Measurements from ENCODE around the gene RSPH1.
A peak's percentile ranks its signal among the peaks of the same experiment; 100 is the strongest.

RSPH1 gene

DNA sequence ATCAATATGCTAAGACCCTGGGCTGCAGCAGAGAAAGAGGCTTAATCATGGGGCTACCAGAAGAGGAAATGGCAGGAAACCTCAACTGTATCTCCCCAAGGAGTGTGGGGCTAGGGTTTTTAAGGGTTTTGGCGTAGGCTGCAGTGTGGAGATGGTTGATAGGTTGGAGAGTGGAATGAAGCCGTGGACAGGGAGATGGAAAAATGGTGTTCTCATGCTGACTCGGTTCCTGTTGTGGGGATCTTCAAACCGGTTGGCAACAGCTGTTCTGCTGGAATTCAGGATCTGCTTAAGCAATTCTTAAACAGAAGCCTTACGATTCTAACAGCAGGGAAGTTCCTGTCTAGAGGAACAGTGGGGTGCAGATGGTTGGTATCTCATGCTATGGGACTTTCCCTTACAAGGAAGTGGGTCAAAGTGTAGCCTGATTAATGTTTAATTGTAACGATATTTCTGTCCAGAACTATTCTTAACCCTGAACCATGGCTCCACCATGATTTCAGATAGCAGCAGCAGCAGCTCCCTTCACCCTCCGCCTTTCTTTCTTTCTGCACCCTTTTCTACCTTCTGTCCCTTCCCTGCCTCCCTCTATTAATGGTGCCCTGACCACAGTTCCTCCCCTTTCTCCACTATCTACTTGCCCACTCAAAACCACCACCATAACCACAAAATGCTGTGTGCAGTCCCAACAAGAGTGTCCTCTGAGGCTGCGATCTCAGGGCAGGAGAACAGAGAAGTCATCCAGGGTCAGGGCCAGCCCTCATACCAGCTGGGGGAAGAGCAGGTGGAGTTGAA is 30.8 kb downstream of the RSPH1 start:
- H3K27me3 ChIP-seq (ENCODE audit: control insufficient read depth, low read length): no peaks in the 10 kb centered on the region
- peak overlapping the region; percentile 42 for H3K4me3 ChIP-seq (ENCODE audit: low read length)
- H3K27ac ChIP-seq (ENCODE audit: low read depth, low read length): peak overlapping the region; percentile 32
- H3K4me2 ChIP-seq (ENCODE audit: low read length): peak overlapping the region; percentile 65
- peaks cover 18% of the 10 kb centered on the region for H3F3A ChIP-seq (ENCODE audit: control insufficient read depth, insufficient read depth)
- no peaks in the 10 kb centered on the region for H3K9me2 ChIP-seq (replicated peaks; ENCODE audit: control insufficient read depth, low read length)
- H3K79me2 ChIP-seq (ENCODE audit: control insufficient read depth, low read length): 0 out of 2 replicates have a peak, but pooled peaks cover 3% of the 10 kb centered on the region
- no peaks in the 10 kb centered on the region for H4K20me1 ChIP-seq (ENCODE audit: control insufficient read depth, insufficient read depth, low read depth, low read length)
- TF ChIP-seq, protein P1, sequence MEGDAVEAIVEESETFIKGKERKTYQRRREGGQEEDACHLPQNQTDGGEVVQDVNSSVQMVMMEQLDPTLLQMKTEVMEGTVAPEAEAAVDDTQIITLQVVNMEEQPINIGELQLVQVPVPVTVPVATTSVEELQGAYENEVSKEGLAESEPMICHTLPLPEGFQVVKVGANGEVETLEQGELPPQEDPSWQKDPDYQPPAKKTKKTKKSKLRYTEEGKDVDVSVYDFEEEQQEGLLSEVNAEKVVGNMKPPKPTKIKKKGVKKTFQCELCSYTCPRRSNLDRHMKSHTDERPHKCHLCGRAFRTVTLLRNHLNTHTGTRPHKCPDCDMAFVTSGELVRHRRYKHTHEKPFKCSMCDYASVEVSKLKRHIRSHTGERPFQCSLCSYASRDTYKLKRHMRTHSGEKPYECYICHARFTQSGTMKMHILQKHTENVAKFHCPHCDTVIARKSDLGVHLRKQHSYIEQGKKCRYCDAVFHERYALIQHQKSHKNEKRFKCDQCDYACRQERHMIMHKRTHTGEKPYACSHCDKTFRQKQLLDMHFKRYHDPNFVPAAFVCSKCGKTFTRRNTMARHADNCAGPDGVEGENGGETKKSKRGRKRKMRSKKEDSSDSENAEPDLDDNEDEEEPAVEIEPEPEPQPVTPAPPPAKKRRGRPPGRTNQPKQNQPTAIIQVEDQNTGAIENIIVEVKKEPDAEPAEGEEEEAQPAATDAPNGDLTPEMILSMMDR (IDR thresholded peaks at IDR 0.05; ENCODE audit: low read depth, low read length, poor library complexity, severe bottlenecking): no peak
- no peak for TF ChIP-seq EZH2phosphoT487 (IDR thresholded peaks at IDR 0.05; ENCODE audit: borderline replicate concordance, low read length)
- no peaks in the 10 kb centered on the region for H3K9me3 ChIP-seq (ENCODE audit: control insufficient read depth, insufficient read depth, low read length)
- no peaks in the 10 kb centered on the region for H3K36me3 ChIP-seq (ENCODE audit: control insufficient read depth, low read length)
- peaks cover 82% of the 10 kb centered on the region for H3K4me1 ChIP-seq (ENCODE audit: control insufficient read depth, low read length)

DNA sequence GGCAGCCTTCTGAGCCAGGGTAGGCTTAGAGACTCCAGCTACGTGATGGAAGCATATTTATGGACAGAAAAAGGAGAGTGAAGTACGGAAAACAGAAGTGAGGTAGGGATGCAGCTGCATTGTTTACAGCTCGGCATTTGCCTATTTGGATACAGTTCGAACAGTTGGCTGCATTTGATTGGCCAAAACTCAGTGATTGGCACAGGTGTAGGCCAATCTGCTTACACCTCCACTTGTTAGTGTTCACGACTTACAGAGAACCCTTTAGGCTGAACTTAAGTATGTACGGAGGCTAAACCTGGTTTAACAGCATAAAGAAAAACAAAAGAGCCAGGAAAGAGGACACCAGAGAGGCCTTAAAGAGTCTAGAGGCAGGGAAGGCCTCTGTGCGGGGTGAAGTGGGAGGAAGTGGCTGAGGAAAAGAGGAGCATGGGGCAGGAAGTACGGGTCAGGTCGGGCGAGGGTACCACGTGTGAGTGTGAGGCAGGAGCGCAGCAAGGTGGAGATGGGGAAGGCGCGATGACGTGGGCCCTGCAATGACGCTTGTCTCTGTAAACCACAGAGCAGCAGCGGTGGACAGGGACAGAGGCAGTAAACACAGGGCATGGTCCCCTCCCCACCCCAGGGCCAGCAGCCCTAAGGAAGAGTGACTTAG is 32.0 kb downstream of the RSPH1 start:
- H3F3A ChIP-seq (ENCODE audit: control insufficient read depth, insufficient read depth): peaks cover 27% of the 10 kb centered on the region
- TF ChIP-seq, protein P1 (IDR thresholded peaks at IDR 0.05; ENCODE audit: low read depth, low read length, poor library complexity, severe bottlenecking): no peak
- TF ChIP-seq EZH2phosphoT487 (IDR thresholded peaks at IDR 0.05; ENCODE audit: borderline replicate concordance, low read length): no peak
- no peaks in the 10 kb centered on the region for H3K9me3 ChIP-seq (ENCODE audit: control insufficient read depth, insufficient read depth, low read length)
- no peaks in the 10 kb centered on the region for H4K20me1 ChIP-seq (ENCODE audit: control insufficient read depth, insufficient read depth, low read depth, low read length)
- H3K9me2 ChIP-seq (replicated peaks; ENCODE audit: control insufficient read depth, low read length): no peaks in the 10 kb centered on the region
- no peaks in the 10 kb centered on the region for H3K36me3 ChIP-seq (ENCODE audit: control insufficient read depth, low read length)
- peak overlapping the region; percentile 95 for H3K27ac ChIP-seq (ENCODE audit: low read depth, low read length)
- peaks cover 87% of the 10 kb centered on the region for H3K4me1 ChIP-seq (ENCODE audit: control insufficient read depth, low read length)
- peak overlapping the region; percentile 64 for H3K4me3 ChIP-seq (ENCODE audit: low read length)
- no peaks in the 10 kb centered on the region for H3K27me3 ChIP-seq (ENCODE audit: control insufficient read depth, low read length)
- H3K79me2 ChIP-seq (ENCODE audit: control insufficient read depth, low read length): 0 out of 2 replicates have a peak, but pooled peaks cover 3% of the 10 kb centered on the region
- peak overlapping the region; percentile 42 for H3K4me2 ChIP-seq (ENCODE audit: low read length)

DNA sequence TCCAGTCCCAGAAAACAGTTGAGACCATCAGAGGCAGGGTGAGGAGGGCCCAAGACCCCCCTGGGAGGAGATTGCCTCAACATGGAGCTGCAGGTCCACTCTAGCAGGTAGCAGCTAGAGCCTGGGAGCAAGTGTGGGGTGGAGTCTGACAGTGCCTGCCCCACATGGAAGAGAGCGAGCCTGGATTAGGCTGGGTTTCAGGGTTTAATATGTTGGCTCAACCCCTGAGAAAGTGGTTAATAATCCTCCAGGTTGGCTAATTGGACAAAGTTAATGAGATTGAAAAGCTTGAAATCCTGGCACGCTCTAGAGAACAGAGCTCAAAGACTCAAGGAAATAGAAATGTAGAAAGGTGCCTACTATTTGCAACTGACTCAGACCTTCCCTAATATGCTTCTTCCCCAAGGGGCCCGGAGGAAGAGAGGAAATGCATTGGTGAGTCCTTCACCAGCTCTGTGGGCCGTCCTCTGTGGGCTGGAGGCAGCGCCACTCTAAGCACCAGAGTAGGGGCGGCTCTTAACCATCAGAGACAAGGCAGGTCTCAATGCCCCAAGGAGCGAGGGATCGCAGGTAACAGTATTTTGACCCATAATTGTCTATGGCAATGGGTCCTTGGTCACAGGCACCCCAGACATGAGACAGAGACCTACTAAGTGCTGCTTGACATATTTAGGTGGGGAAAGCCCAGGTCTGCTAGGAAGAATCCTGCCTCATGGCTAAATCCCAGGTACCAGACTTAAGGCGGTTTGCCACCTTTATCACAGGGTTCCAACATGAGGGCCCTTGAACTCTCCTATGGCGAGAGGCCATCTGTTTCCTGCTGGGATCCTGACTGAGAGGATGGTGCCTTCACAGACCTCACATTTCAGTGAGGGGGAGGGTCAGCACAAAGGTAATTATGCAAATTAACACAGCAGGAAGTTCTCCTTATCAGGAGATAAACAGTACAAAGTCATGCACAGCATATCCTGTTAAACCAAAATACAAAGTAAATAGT is 33.8 kb downstream of the RSPH1 start:
- Histone ChIP-seq H3K9me2 (replicated peaks; ENCODE audit: control insufficient read depth, low read length) (no peaks in the 10 kb centered on the region), H3K4me3 (ENCODE audit: low read length) (peak overlapping the region; percentile 64), H3F3A (ENCODE audit: control insufficient read depth, insufficient read depth) (peaks cover 27% of the 10 kb centered on the region), H3K79me2 (ENCODE audit: control insufficient read depth, low read length) (0 out of 2 replicates have a peak, but pooled peaks cover 3% of the 10 kb centered on the region), H3K4me1 (ENCODE audit: control insufficient read depth, low read length) (peaks cover 78% of the 10 kb centered on the region), H3K9me3 (ENCODE audit: control insufficient read depth, insufficient read depth, low read length) (no peaks in the 10 kb centered on the region), H3K4me2 (ENCODE audit: low read length) (peak overlapping the region; percentile 79), H3K27ac (ENCODE audit: low read depth, low read length) (peak overlapping the region; percentile 95), H3K36me3 (ENCODE audit: control insufficient read depth, low read length) (no peaks in the 10 kb centered on the region), H3K27me3 (ENCODE audit: control insufficient read depth, low read length) (no peaks in the 10 kb centered on the region), H4K20me1 (ENCODE audit: control insufficient read depth, insufficient read depth, low read depth, low read length) (no peaks in the 10 kb centered on the region)
- no peak for TF ChIP-seq EZH2phosphoT487 (IDR thresholded peaks at IDR 0.05; ENCODE audit: borderline replicate concordance, low read length)
- TF ChIP-seq, protein P1 (IDR thresholded peaks at IDR 0.05; ENCODE audit: low read depth, low read length, poor library complexity, severe bottlenecking): no peak
